GM18951 (cell line): ENCODE data around the gene PRR29.

Experiments used
- POLR2A ChIP-seq: IDR thresholded peaks from 4 replicates; pipeline ENCODE4 v1.6.1; 2011; ENCODE audit warnings: mild to moderate bottlenecking; ENCODE audit not compliant: insufficient read length, insufficient read depth; ENCODE audit errors: extremely low read depth
- in situ Hi-C: fragments of 300-500 bp; cut with MboI; formaldehyde crosslinking; loops from one replicate; pipeline ENCODE4 v1.12.0; 2022; ENCODE audit warnings: low sequenced_read_pairs, mixed read lengths, inconsistent platforms; ENCODE audit not compliant: unreplicated experiment

PRR29 gene

GRCh38 chr17:63998050-63998720 is at the start of gene PRR29:
TSS of gene PRR29 (plus strand) at chr17:63998351. CDS start at chr17:63998365, 14 bp downstream.
- in situ Hi-C loops = no loop called here
- TF ChIP-seq POLR2A = no peak

- in situ Hi-C loops = no loop called here
- no peak for TF ChIP-seq POLR2A
Observed at GRCh38 chr17:63948521-63948920, 49.6 kb upstream of the PRR29 start.

- no peak for TF ChIP-seq POLR2A
- in situ Hi-C loops = no loop called here
Observed at GRCh38 chr17:63949576-63950250, 48.4 kb upstream of the PRR29 start.

GRCh38 chr17:63950940-63951907 is 46.9 kb upstream of the PRR29 start:
- in situ Hi-C loops = no loop called here
- no peak for TF ChIP-seq POLR2A

GRCh38 chr17:63954402-63955063 is 43.6 kb upstream of the PRR29 start:
- in situ Hi-C loops = no loop called here
- peak; percentile 29 for TF ChIP-seq POLR2A

GRCh38 chr17:63955232-63955631 is 42.9 kb upstream of the PRR29 start:
- in situ Hi-C loops = no loop called here

GRCh38 chr17:63955791-63956190 is 42.4 kb upstream of the PRR29 start:
- in situ Hi-C loops = no loop called here
- TF ChIP-seq POLR2A = no peak

More at GRCh38 chr17:63955232-63955631, 42.9 kb upstream of the PRR29 start:
- TF ChIP-seq POLR2A = no peak

- no peak for TF ChIP-seq POLR2A
- in situ Hi-C loops = no loop called here
Observed at GRCh38 chr17:63956296-63956920, 41.7 kb upstream of the PRR29 start.

- no peak for TF ChIP-seq POLR2A
- in situ Hi-C loops = no loop called here
Observed at GRCh38 chr17:63960006-63960405, 38.1 kb upstream of the PRR29 start.

- in situ Hi-C loops = no loop called here
- TF ChIP-seq POLR2A = no peak
Observed at GRCh38 chr17:63960430-63960829, 37.7 kb upstream of the PRR29 start.

GRCh38 chr17:63961355-63962212 is 36.6 kb upstream of the PRR29 start:
- in situ Hi-C loops = no loop called here
- TF ChIP-seq POLR2A = no peak

- TF ChIP-seq POLR2A = no peak
- in situ Hi-C loops = no loop called here
Observed at GRCh38 chr17:63962298-63962744, 35.8 kb upstream of the PRR29 start.

GRCh38 chr17:63963123-63963522 is 35.0 kb upstream of the PRR29 start:
- TF ChIP-seq POLR2A = no peak
- in situ Hi-C loops = no loop called here
